HUES48 (cell line): Measurements from ENCODE around the gene OR51V1.
"Not testable (repeated sequence)": the region's sequence is repeated elsewhere in the genome, so short reads cannot be mapped to it uniquely, and the experiment has no call there.

Experiments used
- H3K27ac ChIP-seq: one replicate; pipeline ENCODE4 v1.7.0; 2013; ENCODE audit warnings: low read depth, low read length, inconsistent platforms
- H3K27me3 ChIP-seq: 2 replicates; pipeline ENCODE4 v1.6.1; 2013; ENCODE audit warnings: mild to moderate bottlenecking, low read length; ENCODE audit not compliant: control insufficient read depth, insufficient read depth
- H3K36me3 ChIP-seq: 2 replicates; pipeline ENCODE4 v1.6.1; 2013; ENCODE audit warnings: low read length; ENCODE audit not compliant: control insufficient read depth, insufficient read depth
- H3K4me1 ChIP-seq: 2 replicates; pipeline ENCODE4 v1.6.1; 2013; ENCODE audit warnings: mild to moderate bottlenecking, low read length; ENCODE audit not compliant: control insufficient read depth, insufficient read depth
- H3K4me3 ChIP-seq: 2 replicates; pipeline ENCODE4 v1.5.1; 2013; ENCODE audit warnings: mild to moderate bottlenecking, low read depth, low read length
- H3K9ac ChIP-seq: 2 replicates; pipeline ENCODE4 v1.6.1; 2013; ENCODE audit warnings: mild to moderate bottlenecking, low read depth, low read length, moderate library complexity
- H3K9me3 ChIP-seq: 2 replicates; pipeline ENCODE4 v1.6.1; 2013; ENCODE audit warnings: low read length; ENCODE audit not compliant: control insufficient read depth, insufficient read depth

OR51V1 gene, protein sequence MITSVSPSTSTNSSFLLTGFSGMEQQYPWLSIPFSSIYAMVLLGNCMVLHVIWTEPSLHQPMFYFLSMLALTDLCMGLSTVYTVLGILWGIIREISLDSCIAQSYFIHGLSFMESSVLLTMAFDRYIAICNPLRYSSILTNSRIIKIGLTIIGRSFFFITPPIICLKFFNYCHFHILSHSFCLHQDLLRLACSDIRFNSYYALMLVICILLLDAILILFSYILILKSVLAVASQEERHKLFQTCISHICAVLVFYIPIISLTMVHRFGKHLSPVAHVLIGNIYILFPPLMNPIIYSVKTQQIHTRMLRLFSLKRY

GRCh38 chr11:5200582-5200981 is at the start of gene OR51V1:
Gene OR51V1, minus strand, starts transcription at chr11:5200682. Its CDS starts 0 bp downstream, at chr11:5200682.
- no peaks in the 10 kb centered on the region for H3K36me3 ChIP-seq
- H3K27ac ChIP-seq = no peak within 1 kb of the TSS
- H3K4me1 ChIP-seq = no peaks in the 10 kb centered on the region
- H3K4me3 ChIP-seq = no peak within 1 kb of the TSS
- H3K27me3 ChIP-seq = no peaks in the 10 kb centered on the region
- H3K9ac ChIP-seq = no peak within 1 kb of the TSS
- no peaks in the 10 kb centered on the region for H3K9me3 ChIP-seq

DNA sequence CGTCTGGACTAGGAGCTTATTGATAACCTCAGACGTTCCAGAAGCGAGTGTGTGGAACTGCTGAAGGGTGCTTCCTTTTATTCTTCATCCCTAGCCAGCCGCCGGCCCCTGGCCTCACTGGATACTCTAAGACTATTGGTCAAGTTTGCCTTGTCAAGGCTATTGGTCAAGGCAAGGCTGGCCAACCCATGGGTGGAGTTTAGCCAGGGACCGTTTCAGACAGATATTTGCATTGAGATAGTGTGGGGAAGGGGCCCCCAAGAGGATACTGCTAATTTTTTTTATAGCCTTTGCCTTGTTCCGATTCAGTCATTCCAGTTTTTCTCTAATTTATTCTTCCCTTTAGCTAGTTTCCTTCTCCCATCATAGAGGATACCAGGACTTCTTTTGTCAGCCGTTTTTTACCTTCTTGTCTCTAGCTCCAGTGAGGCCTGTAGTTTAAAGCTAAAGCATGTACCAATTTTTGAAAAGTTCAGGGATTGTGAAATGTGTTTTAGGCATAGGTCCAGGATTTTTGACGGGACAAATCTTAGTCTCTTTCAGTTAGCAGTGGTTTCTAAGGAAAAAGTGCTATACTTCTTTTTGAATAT is 49.4 kb upstream of the OR51V1 start, which contains the start of gene HBG1:
HBG1 (minus strand) TSS at position 51 of the 590 bp plus-strand sequence. CDS start 53 bp downstream, outside the sequence.
- not testable (repeated sequence) for H3K4me1 ChIP-seq, H3K36me3 ChIP-seq, H3K9ac ChIP-seq, H3K27ac ChIP-seq, H3K9me3 ChIP-seq, H3K4me3 ChIP-seq, H3K27me3 ChIP-seq

- H3K9me3 ChIP-seq, H3K4me3 ChIP-seq, H3K9ac ChIP-seq, H3K36me3 ChIP-seq, H3K4me1 ChIP-seq, H3K27ac ChIP-seq, H3K27me3 ChIP-seq: not testable (repeated sequence)
Measured at GRCh38 chr11:5248498-5248897, 48.0 kb upstream of the OR51V1 start.

GRCh38 chr11:5247472-5248192 is 47.1 kb upstream of the OR51V1 start:
- no peak overlapping the region for H3K9ac ChIP-seq
- H3K9me3 ChIP-seq = no peaks in the 10 kb centered on the region
- no peaks in the 10 kb centered on the region for H3K4me1 ChIP-seq
- H3K27ac ChIP-seq = no peak overlapping the region
- H3K4me3 ChIP-seq = no peak overlapping the region
- H3K27me3 ChIP-seq = no peaks in the 10 kb centered on the region
- no peaks in the 10 kb centered on the region for H3K36me3 ChIP-seq

DNA sequence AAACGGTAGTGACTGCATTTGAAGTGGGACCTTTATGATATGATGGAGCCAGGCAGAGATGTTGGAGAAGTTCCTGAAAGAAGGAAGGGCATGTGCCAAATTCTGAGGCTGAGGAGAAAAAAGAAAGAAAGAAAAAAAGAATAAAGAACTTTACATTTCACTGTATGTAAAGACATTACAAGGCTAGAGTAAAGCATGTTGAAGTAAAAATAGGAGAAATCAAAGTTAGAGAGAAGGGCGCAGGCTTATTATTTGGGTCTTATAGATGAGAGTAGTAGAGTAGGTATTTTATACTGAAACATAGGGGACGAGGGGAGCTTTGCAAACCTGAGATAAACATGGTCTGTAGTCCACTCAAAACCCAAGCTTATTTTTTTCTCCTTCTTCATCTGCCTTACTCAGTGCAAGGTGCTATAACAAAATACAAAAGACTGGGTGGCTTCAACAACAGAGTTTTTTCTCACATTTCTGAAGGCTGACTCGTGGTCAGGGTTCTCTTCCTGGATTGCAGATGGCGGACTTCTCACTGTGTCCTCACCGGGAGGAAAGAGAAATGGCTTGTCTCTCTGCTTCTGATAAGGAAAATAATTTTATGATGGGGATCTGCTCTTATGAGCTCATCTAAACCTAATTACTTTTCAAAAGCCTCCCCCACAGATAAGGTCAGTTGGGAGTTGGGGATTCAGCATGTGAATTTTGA is 46.4 kb upstream of the OR51V1 start:
- no peaks in the 10 kb centered on the region for H3K4me1 ChIP-seq
- no peaks in the 10 kb centered on the region for H3K36me3 ChIP-seq
- H3K9me3 ChIP-seq = no peaks in the 10 kb centered on the region
- H3K27me3 ChIP-seq = no peaks in the 10 kb centered on the region
- H3K4me3 ChIP-seq = no peak overlapping the region
- no peak overlapping the region for H3K27ac ChIP-seq
- H3K9ac ChIP-seq = no peak overlapping the region

- Histone ChIP-seq H3K27me3 (no peaks in the 10 kb centered on the region), H3K4me3 (no peak overlapping the region), H3K9ac (no peak overlapping the region), H3K36me3 (no peaks in the 10 kb centered on the region), H3K9me3 (no peaks in the 10 kb centered on the region), H3K4me1 (no peaks in the 10 kb centered on the region), H3K27ac (no peak overlapping the region)
Measured at GRCh38 chr11:5245155-5245554, 44.7 kb upstream of the OR51V1 start.

DNA sequence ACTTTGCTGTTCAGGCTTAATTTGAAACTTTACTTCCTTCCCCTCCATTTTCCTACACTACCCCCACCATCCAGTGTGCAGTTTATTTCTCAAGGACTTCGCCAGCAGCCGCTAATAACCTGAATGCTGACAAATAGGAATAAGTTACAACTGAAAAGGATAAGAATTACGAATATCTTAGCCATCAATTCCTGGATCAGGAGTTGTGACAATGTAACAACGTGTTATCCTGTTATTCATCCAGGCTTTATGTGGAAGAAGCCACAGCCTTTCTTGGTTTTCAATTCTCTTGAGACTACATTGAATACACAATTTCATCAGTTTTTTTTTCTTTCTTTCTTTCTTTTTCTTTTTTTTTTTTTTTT is 43.3 kb upstream of the OR51V1 start:
- Histone ChIP-seq H3K9me3 (no peaks in the 10 kb centered on the region), H3K4me3 (no peak overlapping the region), H3K27ac (no peak overlapping the region), H3K36me3 (no peaks in the 10 kb centered on the region), H3K4me1 (no peaks in the 10 kb centered on the region), H3K27me3 (no peaks in the 10 kb centered on the region), H3K9ac (no peak overlapping the region)

GRCh38 chr11:5242933-5243815 is 42.7 kb upstream of the OR51V1 start:
- no peaks in the 10 kb centered on the region for H3K36me3 ChIP-seq
- H3K4me1 ChIP-seq = no peaks in the 10 kb centered on the region
- H3K27me3 ChIP-seq = no peaks in the 10 kb centered on the region
- no peak overlapping the region for H3K9ac ChIP-seq
- no peak overlapping the region for H3K4me3 ChIP-seq
- H3K9me3 ChIP-seq = no peaks in the 10 kb centered on the region
- no peak overlapping the region for H3K27ac ChIP-seq

- H3K4me1 ChIP-seq = no peaks in the 10 kb centered on the region
- H3K36me3 ChIP-seq = no peaks in the 10 kb centered on the region
- no peak overlapping the region for H3K9ac ChIP-seq
- H3K4me3 ChIP-seq = no peak overlapping the region
- no peak overlapping the region for H3K27ac ChIP-seq
- no peaks in the 10 kb centered on the region for H3K27me3 ChIP-seq
- H3K9me3 ChIP-seq = no peaks in the 10 kb centered on the region
Measured at GRCh38 chr11:5242208-5242607, 41.7 kb upstream of the OR51V1 start.

DNA sequence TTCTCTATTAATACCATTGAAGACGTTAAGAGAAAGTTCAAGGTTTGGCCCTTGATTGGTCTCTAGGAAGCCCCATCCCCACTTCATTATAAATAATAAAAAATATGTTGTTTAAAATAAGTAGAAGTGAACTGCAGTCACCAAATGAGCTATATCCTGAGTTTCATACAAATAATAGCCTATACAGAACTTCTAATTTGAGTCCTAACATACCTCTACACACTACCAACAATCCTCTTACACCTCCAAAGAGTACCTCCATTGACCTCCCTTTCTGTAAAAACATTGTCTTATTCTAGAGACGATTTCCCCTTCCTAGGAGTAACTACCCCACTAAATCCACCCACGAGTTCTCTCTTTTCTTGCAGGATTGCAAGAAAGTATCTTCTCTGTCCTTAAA is 41.0 kb upstream of the OR51V1 start:
- H3K36me3 ChIP-seq = no peaks in the 10 kb centered on the region
- no peak overlapping the region for H3K27ac ChIP-seq
- H3K27me3 ChIP-seq = no peaks in the 10 kb centered on the region
- H3K9ac ChIP-seq = no peak overlapping the region
- no peaks in the 10 kb centered on the region for H3K9me3 ChIP-seq
- no peak overlapping the region for H3K4me3 ChIP-seq
- H3K4me1 ChIP-seq = no peaks in the 10 kb centered on the region
